ENCODE measurements around the gene SLC24A5. TPM values are rescaled to one million over a fixed set of nuclear protein-coding genes. Genes with fewer than 3 reads are reported as not detected.

The SLC24A5 gene
- polyA plus RNA-seq, 3 donors: 0.39 to 0.64 (median 0.50) TPM

- peak in 10 of 11 donors; percentile 30 to 71 (median 50) for DNase-seq (ENCODE audit: extremely low read depth in 1 of 11, low read depth in 9 of 11, low spot score in 4 of 11)
Measured at GRCh38 chr15:48177383-48177765, 56.6 kb downstream of the SLC24A5 start.

- DNase-seq (ENCODE audit: extremely low read depth in 1 of 11, low read depth in 9 of 11, low spot score in 4 of 11): peak; percentile 48 to 86 (median 76)
Measured at GRCh38 chr15:48177766-48178647, 57.2 kb downstream of the SLC24A5 start, which contains the start of gene MYEF2. Gene MYEF2 (minus strand): TSS chr15:48178295. CDS start chr15:48178237, 58 bp downstream.

GRCh38 chr15:48178648-48178931, 57.8 kb downstream of the SLC24A5 start:
- no peak for DNase-seq (ENCODE audit: extremely low read depth in 1 of 11, low read depth in 9 of 11, low spot score in 4 of 11)

- DNase-seq (ENCODE audit: extremely low read depth in 1 of 11, low read depth in 9 of 11, low spot score in 4 of 11): no peak
Measured at GRCh38 chr15:48182749-48183148, 62.0 kb downstream of the SLC24A5 start.

- no peak for DNase-seq (ENCODE audit: extremely low read depth in 1 of 11, low read depth in 9 of 11, low spot score in 4 of 11)
Measured at GRCh38 chr15:48185529-48185928, 64.7 kb downstream of the SLC24A5 start.

GRCh38 chr15:48186271-48186670, 65.5 kb downstream of the SLC24A5 start:
- DNase-seq (ENCODE audit: extremely low read depth in 1 of 11, low read depth in 9 of 11, low spot score in 4 of 11): no peak

DNA sequence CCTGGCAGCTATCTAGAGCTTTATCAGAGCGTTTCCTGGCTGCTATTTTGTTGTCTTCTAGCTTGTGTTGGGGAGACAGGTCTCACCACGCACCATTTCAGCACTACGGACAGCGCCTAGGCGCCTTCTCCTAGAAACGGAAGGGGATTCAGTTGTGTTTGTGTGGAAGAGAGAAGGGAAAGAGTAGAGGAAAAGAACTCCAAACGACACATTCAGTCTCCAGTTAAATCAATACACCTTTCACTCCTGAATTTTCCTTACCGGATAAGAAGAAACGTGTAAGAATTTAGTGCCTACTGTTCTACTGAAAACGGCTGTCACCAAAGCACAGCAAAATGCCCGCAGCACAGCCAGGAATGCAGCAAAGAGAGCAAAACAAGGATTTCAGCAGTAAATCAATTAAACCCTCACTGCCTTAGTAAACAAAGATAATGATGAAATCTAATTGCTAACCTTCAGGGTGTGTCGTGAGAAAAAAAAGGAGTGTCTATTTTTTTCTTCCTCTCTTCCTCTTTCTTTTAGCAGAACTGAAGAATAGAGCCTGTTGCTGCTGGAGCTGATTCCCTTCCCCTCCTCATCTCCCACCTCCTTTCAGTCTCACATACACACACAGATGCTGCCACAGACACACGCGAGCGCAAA, 70.3 kb downstream of the SLC24A5 start:
- peak; percentile 77 to 95 (median 85) for DNase-seq (ENCODE audit: extremely low read depth in 1 of 11, low read depth in 9 of 11, low spot score in 4 of 11)

DNA sequence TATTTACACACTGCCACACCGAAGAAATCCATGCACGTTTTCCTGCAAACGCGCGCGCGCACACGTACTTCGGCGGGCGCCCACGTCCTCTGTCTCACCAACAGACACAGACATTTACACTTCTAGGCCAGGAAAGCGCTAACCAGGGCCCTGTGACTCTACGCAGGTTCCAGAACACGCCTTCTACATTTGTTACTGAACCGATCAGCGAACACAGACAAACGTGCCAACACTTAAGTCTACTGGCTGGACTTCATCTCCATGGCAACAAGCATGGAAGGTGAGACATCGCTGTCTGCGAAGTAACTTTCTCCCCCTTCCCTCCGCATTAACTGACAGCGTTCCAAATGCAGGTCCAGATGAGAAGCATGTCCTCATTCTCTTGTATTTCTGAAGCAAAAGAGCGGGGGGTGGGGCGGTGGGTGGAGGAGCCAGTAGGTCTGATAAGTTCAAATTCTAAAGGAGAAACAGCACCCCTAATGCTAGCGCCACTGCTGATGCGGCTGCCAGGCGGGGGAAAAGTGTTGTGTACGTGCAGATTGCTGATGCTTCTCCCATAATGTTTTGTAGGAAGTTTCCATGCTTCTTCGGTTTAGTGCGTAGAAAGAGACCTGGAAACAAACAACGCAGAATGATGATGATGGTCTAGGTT, 70.9 kb downstream of the SLC24A5 start, which contains the start of gene CTXN2:
Gene CTXN2 (plus strand): TSS at position 92 of the 652 bp plus-strand sequence. CDS start 9,636 bp downstream, outside the sequence.
- no peak for DNase-seq (ENCODE audit: extremely low read depth in 1 of 11, low read depth in 9 of 11, low spot score in 4 of 11)

Other genes starting within 250 kb of the SLC24A5 start
- gene MYEF2, start 57.3 kb downstream of the SLC24A5 start, polyA plus RNA-seq (ENCODE audit: insufficient read length in 3 of 3): 100 to 1,000 TPM in 2 of 3 donors, 10 to 100 TPM in 1; 84.5 to 127 (median 108) TPM
- under 1 TPM in 1 of 3 donors, not detected in 2; 0.09 TPM for gene CTXN2, start 70.7 kb downstream of the SLC24A5 start, polyA plus RNA-seq (ENCODE audit: insufficient read length in 3 of 3)
- gene SLC12A1, start 85.3 kb downstream of the SLC24A5 start, polyA plus RNA-seq (ENCODE audit: insufficient read length in 3 of 3): 100 to 1,000 TPM; 230 to 489 (median 342) TPM
- gene DUT, start 210.4 kb downstream of the SLC24A5 start, polyA plus RNA-seq (ENCODE audit: insufficient read length in 3 of 3): 100 to 1,000 TPM; 155 to 172 (median 160) TPM